Fibroblast of villous mesenchyme (primary cell): ENCODE measurements around the gene EHD4. TPM values are rescaled to one million over a fixed set of nuclear protein-coding genes. Genes with fewer than 3 reads are reported as not detected.

Experiments used
- DNase-seq: peaks from one replicate; pipeline ENCODE4 v3.0.0-alpha.2; 2010; ENCODE audit warnings: low read depth
- H3K4me3 ChIP-seq: 2 replicates; pipeline ENCODE4 v1.5.1; 2011; ENCODE audit warnings: low read depth, mild to moderate bottlenecking, low read length
- CTCF ChIP-seq: IDR thresholded peaks from 2 replicates; pipeline ENCODE4 v1.5.1; 2012; ENCODE audit warnings: low read depth, mild to moderate bottlenecking, low read length; ENCODE audit not compliant: insufficient read depth
- total RNA-seq: library from RNA; depleted of rRNA; stranded (reverse); fragments of >200 nt; gene quantifications from 2 replicates; pipeline ENCODE4 v1.2.3, GENCODE V29; 2012

EHD4 gene
- total RNA-seq, 1 donor, result 19.0 TPM

GRCh38 chr15:41933771-41934170, 38.6 kb downstream of the EHD4 start:
- no peak for DNase-seq
- no peak for TF ChIP-seq CTCF
- H3K4me3 ChIP-seq, result no peak overlapping the region

- no peak for DNase-seq
- no peak overlapping the region for H3K4me3 ChIP-seq
- TF ChIP-seq CTCF, result no peak
These were observed 39.0 kb downstream of the EHD4 start for GRCh38 chr15:41933326-41933725.

GRCh38 chr15:41932511-41933289, 39.7 kb downstream of the EHD4 start:
- H3K4me3 ChIP-seq, result no peak overlapping the region
- no peak for DNase-seq
- TF ChIP-seq CTCF, result no peak

GRCh38 chr15:41932101-41932500, 40.3 kb downstream of the EHD4 start:
- H3K4me3 ChIP-seq, result no peak overlapping the region
- TF ChIP-seq CTCF, result no peak
- no peak for DNase-seq

- TF ChIP-seq CTCF, result no peak
- no peak for DNase-seq
- no peak overlapping the region for H3K4me3 ChIP-seq
These were observed 41.5 kb downstream of the EHD4 start for GRCh38 chr15:41930867-41931222.

- peak; percentile 43 for TF ChIP-seq CTCF
- H3K4me3 ChIP-seq, result no peak overlapping the region
- DNase-seq, result peak; percentile 95
These were observed 42.0 kb downstream of the EHD4 start for GRCh38 chr15:41930221-41930866.
